Measurements from ENCODE around the gene CIZ1.
A peak's percentile ranks its signal among the peaks of the same experiment; 100 is the strongest.

Gene CIZ1

DNA sequence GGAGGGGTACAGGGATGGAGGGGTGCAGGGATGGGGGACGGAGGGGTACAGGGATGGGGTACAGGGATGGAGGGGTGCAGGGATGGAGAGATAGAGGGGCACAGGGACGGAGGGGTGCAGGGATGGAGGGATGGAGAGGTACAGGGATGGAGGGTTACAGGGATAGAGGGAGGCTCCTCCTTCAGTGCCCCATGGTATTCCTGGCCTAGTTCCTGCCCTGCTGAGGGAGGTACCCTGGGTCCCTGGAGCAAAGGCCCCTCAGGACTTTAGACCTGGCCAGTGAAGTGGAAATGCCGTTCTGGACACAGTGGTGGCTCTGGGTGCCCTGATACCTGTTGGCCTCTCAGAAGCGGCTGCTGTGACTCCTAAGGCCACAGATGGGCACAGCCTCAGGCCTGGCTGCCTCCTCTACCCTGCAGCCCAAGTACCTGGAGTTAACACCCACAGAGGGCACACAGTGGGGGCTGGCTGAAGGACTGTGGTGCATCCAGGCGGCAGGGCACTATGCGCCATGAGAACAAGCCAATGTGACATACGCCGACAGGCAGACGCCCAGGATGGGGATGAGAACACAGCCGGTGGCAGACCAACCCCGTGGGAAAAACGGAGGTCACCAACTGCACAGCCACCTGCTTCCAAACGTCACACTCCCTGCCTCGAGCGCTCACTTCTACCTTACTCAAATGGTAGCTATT is 72.3 kb downstream of the CIZ1 start:
- Mint-ChIP-seq H3K4me3 (no peak overlapping the region), H3K36me3 (ENCODE audit: low read depth) (peaks cover 11% of the 10 kb centered on the region), H3K27me3 (ENCODE audit: low read depth) (no peaks in the 10 kb centered on the region), H3K9me3 (no peaks in the 10 kb centered on the region), H3K4me1 (ENCODE audit: low read depth) (peaks cover 3% of the 10 kb centered on the region), H3K27ac (no peak overlapping the region)
- DNase-seq (ENCODE audit: low spot score), result no peak

DNA sequence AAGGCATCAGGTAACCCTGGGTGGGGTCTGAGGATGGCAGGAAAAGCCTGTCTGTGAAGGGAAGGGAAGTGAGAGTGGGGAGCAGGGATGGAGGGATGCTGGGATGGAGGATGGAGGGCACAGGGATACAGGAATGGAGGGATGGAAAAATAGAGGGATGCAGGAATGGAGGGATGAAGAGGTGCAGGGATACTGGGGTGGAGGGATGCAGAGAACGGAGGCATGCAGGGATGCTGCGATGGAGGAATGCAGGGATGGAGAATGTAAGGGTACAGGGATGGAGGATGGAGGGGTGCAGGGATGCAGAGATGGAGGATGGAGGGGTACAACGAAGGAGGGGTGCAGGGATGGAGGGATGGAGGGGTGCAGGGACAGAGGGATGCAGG is 72.9 kb downstream of the CIZ1 start:
- H3K27me3 Mint-ChIP-seq (ENCODE audit: low read depth), result no peaks in the 10 kb centered on the region
- no peak overlapping the region for H3K4me3 Mint-ChIP-seq
- peak overlapping the region; percentile 49 for H3K27ac Mint-ChIP-seq
- no peaks in the 10 kb centered on the region for H3K9me3 Mint-ChIP-seq
- H3K4me1 Mint-ChIP-seq (ENCODE audit: low read depth), result peaks cover 3% of the 10 kb centered on the region
- DNase-seq (ENCODE audit: low spot score), result no peak
- peaks cover 12% of the 10 kb centered on the region for H3K36me3 Mint-ChIP-seq (ENCODE audit: low read depth)

DNA sequence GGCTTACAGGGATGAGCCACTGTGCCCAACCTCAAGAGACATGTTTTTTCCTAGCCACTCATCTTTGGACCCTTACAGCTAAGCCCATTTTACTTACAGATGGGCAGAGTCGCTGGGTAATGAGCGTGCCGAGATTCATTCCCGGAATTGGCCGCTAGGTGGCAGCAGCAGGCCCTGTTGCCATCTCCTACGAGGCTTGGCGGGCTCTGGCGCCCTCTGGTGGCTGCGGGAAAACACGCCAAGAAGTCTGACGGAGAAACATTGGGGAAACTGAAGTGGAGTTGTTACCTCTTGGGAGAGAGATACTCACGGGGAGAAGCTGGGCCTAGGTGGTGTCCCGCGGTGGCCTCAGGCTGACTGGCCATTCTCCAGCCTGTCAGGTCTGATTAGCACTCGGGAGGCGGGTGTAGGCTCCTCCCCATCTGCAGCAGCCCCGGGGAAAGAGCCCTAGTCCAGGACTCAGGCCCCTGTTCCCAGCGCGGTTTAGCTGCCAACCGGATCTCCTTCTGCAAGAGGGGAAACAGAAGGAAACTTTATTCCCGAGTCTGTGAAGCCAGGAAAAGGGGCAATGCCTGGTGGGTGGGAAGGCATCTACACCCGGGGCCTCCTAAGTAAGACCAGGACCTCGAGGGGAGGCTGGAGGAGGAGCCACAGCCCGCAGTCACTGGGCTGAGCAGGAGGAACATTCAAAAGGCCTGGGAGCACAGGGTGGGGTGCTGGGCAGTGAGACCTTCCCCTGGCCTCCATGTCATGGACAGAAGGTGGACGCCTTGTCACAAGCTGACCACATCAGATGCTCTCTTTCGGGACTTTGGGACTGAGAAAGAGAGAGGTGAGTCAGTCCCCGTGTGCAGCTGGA is 73.5 kb downstream of the CIZ1 start:
- Mint-ChIP-seq H3K4me1 (ENCODE audit: low read depth) (peaks cover 3% of the 10 kb centered on the region), H3K27me3 (ENCODE audit: low read depth) (no peaks in the 10 kb centered on the region), H3K9me3 (no peaks in the 10 kb centered on the region), H3K4me3 (no peak overlapping the region), H3K27ac (peak overlapping the region; percentile 38), H3K36me3 (ENCODE audit: low read depth) (peaks cover 15% of the 10 kb centered on the region)
- DNase-seq (ENCODE audit: low spot score), result peak; percentile 89

DNA sequence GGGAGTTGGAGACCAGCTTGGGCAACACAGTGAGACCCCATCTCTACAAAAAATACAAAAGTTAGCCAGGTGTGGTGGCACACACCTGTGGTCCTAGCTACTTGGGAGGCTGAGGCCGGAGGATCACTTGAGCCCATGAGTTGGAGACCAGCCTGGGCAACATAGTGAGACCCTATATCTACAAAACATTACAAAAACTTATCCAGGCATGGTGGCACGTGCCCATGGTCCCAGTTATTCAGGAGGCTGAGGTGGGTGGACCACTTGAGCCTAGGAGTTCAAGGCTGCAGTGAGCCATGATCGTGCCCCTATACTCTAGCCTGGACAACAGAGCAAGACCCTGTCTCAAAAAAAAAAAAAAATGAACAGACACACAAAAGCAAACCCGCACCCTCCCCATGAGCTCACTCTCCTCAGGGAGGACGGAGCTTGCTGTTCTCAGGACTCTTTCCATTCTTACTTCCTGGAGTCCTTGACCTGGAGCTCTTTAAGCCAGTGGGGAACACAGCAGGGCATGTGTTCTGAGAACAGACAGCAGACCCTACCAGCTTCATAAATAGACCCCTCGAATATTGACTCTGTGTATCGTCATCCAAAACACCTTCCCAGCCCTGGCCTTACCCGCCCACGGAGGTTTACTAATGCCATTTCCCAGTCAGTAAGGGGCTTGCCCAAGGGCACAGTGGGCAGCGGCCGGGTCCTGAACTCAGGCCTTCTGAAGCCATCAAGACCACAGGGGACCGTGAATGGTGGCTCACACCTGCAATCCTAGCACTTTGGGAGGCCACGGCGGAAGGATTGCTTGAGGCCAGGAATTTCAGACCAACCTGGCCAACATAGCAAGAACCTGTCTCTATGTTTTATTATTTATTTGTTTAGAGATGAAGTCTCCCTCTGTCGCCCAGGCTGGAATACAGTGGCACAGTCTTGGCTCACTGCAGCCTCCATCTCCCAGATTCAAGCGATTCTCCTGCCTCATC is 75.0 kb downstream of the CIZ1 start:
- H3K4me1 Mint-ChIP-seq (ENCODE audit: low read depth), result peaks cover 3% of the 10 kb centered on the region
- no peak overlapping the region for H3K27ac Mint-ChIP-seq
- peaks cover 16% of the 10 kb centered on the region for H3K36me3 Mint-ChIP-seq (ENCODE audit: low read depth)
- no peaks in the 10 kb centered on the region for H3K9me3 Mint-ChIP-seq
- no peaks in the 10 kb centered on the region for H3K27me3 Mint-ChIP-seq (ENCODE audit: low read depth)
- no peak overlapping the region for H3K4me3 Mint-ChIP-seq
- DNase-seq (ENCODE audit: low spot score), result no peak

All from T-helper 2 cell treated with Interferon-gamma antibody and Interleukin-4, amounts not matched to agents 5 μg/mL and 100 μg/mL, for 36 hours (primary cell).